ENCODE measurements around the gene ADIPOR2.

DNA sequence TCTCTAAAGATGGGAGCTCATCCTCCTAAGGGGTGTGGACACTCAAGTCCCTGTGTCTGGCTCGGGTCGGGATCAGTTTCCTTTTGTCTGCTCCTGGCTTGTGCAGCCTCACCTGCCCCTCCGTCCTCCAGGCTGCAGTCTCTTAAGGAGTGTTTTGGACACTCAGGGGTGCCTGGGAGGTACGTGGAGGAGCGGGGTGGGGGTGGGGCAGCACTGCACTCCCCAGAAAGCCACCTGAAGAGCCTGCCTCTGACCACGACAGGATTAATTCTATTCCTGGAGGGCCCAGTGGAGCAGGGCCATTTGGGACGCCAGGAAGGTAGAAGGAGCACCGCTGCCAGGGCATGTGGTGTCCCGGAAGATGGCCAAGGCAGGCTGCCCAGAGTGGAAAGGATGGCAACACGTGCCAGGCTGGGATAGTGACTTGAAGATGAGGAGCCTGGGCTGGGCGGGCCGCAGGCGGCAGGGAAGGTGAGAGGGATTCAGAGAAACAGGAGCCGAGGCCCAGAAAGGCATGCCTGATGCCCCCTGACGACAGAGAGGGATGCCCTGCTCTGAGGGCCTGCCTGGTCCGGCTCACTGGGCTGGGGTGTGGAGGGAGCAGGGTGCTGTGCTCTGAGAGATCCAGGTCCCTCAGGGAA is 114.7 kb downstream of the ADIPOR2 start:
- TF ChIP-seq, protein P1, sequence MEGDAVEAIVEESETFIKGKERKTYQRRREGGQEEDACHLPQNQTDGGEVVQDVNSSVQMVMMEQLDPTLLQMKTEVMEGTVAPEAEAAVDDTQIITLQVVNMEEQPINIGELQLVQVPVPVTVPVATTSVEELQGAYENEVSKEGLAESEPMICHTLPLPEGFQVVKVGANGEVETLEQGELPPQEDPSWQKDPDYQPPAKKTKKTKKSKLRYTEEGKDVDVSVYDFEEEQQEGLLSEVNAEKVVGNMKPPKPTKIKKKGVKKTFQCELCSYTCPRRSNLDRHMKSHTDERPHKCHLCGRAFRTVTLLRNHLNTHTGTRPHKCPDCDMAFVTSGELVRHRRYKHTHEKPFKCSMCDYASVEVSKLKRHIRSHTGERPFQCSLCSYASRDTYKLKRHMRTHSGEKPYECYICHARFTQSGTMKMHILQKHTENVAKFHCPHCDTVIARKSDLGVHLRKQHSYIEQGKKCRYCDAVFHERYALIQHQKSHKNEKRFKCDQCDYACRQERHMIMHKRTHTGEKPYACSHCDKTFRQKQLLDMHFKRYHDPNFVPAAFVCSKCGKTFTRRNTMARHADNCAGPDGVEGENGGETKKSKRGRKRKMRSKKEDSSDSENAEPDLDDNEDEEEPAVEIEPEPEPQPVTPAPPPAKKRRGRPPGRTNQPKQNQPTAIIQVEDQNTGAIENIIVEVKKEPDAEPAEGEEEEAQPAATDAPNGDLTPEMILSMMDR (conservative IDR thresholded peaks at IDR 0.05 in 1 of 2, IDR thresholded peaks at IDR 0.05 in 1 of 2; ENCODE audit: extremely low read depth in 1 of 2, insufficient read depth in 1 of 2, low read depth in 1 of 2, low read length in 2 of 2): no peak
- TF ChIP-seq EZH2 (IDR thresholded peaks at IDR 0.05; ENCODE audit: borderline replicate concordance, low read length): no peak
